Endodermal cell (in vitro differentiated cells): Measurements from ENCODE around the gene AXIN1. TPM values are rescaled to one million over a fixed set of nuclear protein-coding genes. Genes with fewer than 3 reads are reported as not detected.

Experiments
- DNase-seq: peaks from one replicate; pipeline ENCODE4 v3.0.0-alpha.2; 2017
- H3K27ac ChIP-seq: 2 replicates; pipeline ENCODE4 v1.5.1; 2013; ENCODE audit warnings: mild to moderate bottlenecking, low read depth, low read length, moderate library complexity
- H3K27me3 ChIP-seq: 2 replicates; pipeline ENCODE4 v1.6.1; 2013; ENCODE audit warnings: mild to moderate bottlenecking, low read length, moderate library complexity; ENCODE audit not compliant: insufficient read depth, control insufficient read depth, poor library complexity, severe bottlenecking
- H3K36me3 ChIP-seq: 2 replicates; pipeline ENCODE4 v1.7.0; 2013; ENCODE audit warnings: mild to moderate bottlenecking, low read length, moderate library complexity; ENCODE audit not compliant: control insufficient read depth, insufficient read depth
- H3K4me1 ChIP-seq: one replicate; pipeline ENCODE4 v1.7.0; 2013; ENCODE audit warnings: low read length; ENCODE audit not compliant: control insufficient read depth, insufficient read depth
- H3K4me3 ChIP-seq: 2 replicates; pipeline ENCODE4 v1.5.1; 2013; ENCODE audit warnings: mild to moderate bottlenecking, low read length, moderate library complexity
- H3K9ac ChIP-seq: 2 replicates; pipeline ENCODE4 v1.6.1; 2013; ENCODE audit warnings: mild to moderate bottlenecking, low read length, moderate library complexity; ENCODE audit not compliant: poor library complexity, severe bottlenecking; ENCODE audit errors: extremely low read depth
- H3K9me3 ChIP-seq: 2 replicates; pipeline ENCODE4 v1.6.1; 2013; ENCODE audit warnings: mild to moderate bottlenecking, low read length, moderate library complexity; ENCODE audit not compliant: control insufficient read depth
- H3K27ac Mint-ChIP-seq: 2 replicates; pipeline ENCODE4 v1.8.0; 2020; ENCODE audit warnings: mixed read lengths
- H3K27me3 Mint-ChIP-seq: 2 replicates; pipeline ENCODE4 v1.8.0; 2021; ENCODE audit warnings: mild to moderate bottlenecking, mixed read lengths; ENCODE audit not compliant: insufficient read depth
- H3K36me3 Mint-ChIP-seq: 2 replicates; pipeline ENCODE4 v1.8.0; 2020; ENCODE audit warnings: low read depth, mixed read lengths
- H3K4me1 Mint-ChIP-seq: 2 replicates; pipeline ENCODE4 v1.8.0; 2020; ENCODE audit warnings: mixed read lengths
- H3K4me3 Mint-ChIP-seq: 2 replicates; pipeline ENCODE4 v1.8.0; 2020; ENCODE audit warnings: mild to moderate bottlenecking, moderate library complexity, mixed read lengths
- H3K9me3 Mint-ChIP-seq: 2 replicates; pipeline ENCODE4 v1.8.0; 2020; ENCODE audit warnings: mild to moderate bottlenecking, mixed read lengths
- WGBS, 2 experiments: methylation state at CpG; one replicate each; pipeline versions ENCODE4 v1.1.5 to v1.1.7; 2013; ENCODE audit warnings: missing lambda C conversion rate in 2 of 2, mixed read lengths in 1 of 2; ENCODE audit not compliant: insufficient coverage in 1 of 2, insufficient read length in 1 of 2; 5-methylcytosine and 5-hydroxymethylcytosine counted together
- total RNA-seq, 2 donors: library from RNA; stranded (reverse); fragmentation: NEBNext Ultra II Directional in 1 of 2; extraction: Animal tissue kit (Norgen Biotek cat#: 25700) in 1 of 2; gene quantifications; 2 replicates in 1 of 2; 3 replicates in 1 of 2; pipeline ENCODE4 v1.2.1, GENCODE V29; 2021
- TF ChIP-seq, protein P1 (sequence below): fragments of 200-600 bp; sonication (generic); conservative IDR thresholded peaks from 2 replicates; pipeline ENCODE4 v1.5.0; 2021; ENCODE audit warnings: antibody characterized with exemption, mild to moderate bottlenecking

AXIN1 gene
- total RNA-seq, 2 donors from 2014 or later: 36.5 to 37.3 TPM

DNA sequence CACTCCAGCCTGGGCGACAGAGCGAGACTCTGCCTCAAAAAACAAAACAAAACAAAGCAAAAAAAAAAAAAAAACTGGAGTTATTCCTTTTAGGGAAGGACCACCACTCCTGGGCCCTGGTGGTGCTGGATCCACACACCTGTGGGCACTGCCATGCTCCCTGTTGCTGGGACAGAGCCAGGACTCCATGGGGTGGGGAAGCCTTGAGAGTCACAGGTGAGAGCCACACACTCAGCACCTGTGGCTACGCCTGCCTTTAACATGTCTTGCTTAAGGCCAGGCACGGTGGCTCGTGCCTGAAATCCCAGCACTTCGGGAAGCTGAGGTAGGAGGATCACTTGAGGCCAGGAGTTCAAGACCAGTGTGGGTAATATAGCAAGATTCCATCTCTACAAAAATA is 51.3 kb downstream of the AXIN1 start:
- H3K4me3 ChIP-seq: no peak overlapping the region
- no peaks in the 10 kb centered on the region for H3K4me1 Mint-ChIP-seq
- H3K4me3 Mint-ChIP-seq: no peak overlapping the region
- no peak overlapping the region for H3K9ac ChIP-seq
- no peaks in the 10 kb centered on the region for H3K4me1 ChIP-seq
- peaks cover 45% of the 10 kb centered on the region for H3K36me3 Mint-ChIP-seq
- H3K9me3 ChIP-seq: no peaks in the 10 kb centered on the region
- no peak for DNase-seq
- 90 to 98% methylated on average over 2 to 5 of the region's 6 CpGs for WGBS, 2 experiments
- H3K9me3 Mint-ChIP-seq: no peaks in the 10 kb centered on the region
- no peak overlapping the region for H3K27ac ChIP-seq
- H3K27me3 Mint-ChIP-seq: no peaks in the 10 kb centered on the region
- H3K27me3 ChIP-seq: no peaks in the 10 kb centered on the region
- H3K27ac Mint-ChIP-seq: no peak overlapping the region
- peaks cover 38% of the 10 kb centered on the region for H3K36me3 ChIP-seq
- TF ChIP-seq, protein P1, sequence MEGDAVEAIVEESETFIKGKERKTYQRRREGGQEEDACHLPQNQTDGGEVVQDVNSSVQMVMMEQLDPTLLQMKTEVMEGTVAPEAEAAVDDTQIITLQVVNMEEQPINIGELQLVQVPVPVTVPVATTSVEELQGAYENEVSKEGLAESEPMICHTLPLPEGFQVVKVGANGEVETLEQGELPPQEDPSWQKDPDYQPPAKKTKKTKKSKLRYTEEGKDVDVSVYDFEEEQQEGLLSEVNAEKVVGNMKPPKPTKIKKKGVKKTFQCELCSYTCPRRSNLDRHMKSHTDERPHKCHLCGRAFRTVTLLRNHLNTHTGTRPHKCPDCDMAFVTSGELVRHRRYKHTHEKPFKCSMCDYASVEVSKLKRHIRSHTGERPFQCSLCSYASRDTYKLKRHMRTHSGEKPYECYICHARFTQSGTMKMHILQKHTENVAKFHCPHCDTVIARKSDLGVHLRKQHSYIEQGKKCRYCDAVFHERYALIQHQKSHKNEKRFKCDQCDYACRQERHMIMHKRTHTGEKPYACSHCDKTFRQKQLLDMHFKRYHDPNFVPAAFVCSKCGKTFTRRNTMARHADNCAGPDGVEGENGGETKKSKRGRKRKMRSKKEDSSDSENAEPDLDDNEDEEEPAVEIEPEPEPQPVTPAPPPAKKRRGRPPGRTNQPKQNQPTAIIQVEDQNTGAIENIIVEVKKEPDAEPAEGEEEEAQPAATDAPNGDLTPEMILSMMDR: no peak

DNA sequence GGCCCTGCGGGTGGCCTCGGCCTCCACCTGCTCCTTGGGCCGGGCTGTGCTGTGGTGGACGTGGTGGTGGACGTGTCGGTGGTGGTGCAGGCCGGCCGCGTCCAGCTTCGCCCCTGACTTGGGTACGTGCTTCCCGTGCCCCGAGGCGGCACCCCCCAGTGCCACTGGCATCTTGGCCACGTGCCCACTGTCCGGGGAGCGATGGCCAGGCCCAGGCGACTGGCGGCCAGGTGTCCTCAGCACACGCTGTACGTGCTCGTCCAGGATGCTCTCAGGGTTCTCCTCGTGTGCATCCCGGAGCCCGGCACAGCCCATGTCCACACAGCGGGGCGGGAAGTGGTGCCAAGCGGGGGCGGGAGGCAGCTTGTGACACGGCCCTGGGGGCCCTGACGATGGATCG is 54.7 kb downstream of the AXIN1 start:
- no peak for DNase-seq
- Histone ChIP-seq H3K27me3 (no peaks in the 10 kb centered on the region), H3K27ac (no peak overlapping the region), H3K4me3 (no peak overlapping the region), H3K4me1 (no peaks in the 10 kb centered on the region), H3K36me3 (peaks cover 21% of the 10 kb centered on the region), H3K9ac (no peak overlapping the region), H3K9me3 (no peaks in the 10 kb centered on the region)
- Mint-ChIP-seq H3K4me1 (no peaks in the 10 kb centered on the region), H3K9me3 (no peaks in the 10 kb centered on the region), H3K27ac (no peak overlapping the region), H3K36me3 (peaks cover 28% of the 10 kb centered on the region), H3K27me3 (no peaks in the 10 kb centered on the region), H3K4me3 (no peak overlapping the region)
- WGBS, 2 experiments: 94 to 97% methylated on average over 19 to 32 of the region's 32 CpGs
- TF ChIP-seq, protein P1: no peak

DNA sequence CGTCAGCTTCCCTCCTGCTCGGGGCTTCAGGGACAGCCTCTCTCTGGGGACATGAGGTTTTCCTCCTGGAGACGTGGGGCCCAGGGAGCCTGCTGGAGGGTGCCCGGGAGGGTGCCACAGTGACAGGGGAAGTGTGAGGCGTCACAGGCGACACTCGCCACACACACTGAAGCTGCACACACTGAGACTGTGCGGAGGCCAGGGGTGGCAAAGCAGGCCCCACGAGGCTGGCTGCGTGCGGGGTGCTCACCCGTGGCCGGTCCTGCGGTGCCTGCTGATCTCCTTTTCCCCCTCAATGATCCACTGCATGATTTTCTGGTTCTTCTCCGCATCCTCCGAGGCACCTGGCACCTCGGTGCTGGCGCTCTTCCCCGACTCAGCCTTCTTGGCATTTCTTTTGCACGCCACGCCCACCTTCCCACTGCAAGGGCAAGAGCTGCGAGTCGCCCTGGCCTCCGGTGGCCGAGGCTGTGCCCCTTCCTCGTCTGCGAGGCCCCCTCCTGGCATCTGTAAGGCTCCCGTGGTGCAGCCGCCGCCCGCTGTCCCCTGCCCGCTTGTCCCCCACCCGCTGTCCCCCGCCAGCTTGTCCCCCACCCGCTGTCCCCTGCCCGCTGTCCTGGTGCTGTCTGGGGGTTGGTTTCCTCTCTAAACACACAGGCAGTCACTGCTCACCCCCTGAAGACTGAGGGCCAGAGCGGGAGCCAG is 55.6 kb downstream of the AXIN1 start:
- WGBS, 2 experiments: 95 to 96% methylated on average over 27 to 37 of the region's 37 CpGs
- no peaks in the 10 kb centered on the region for H3K9me3 Mint-ChIP-seq

More for the DNA sequence above, 55.6 kb downstream of the AXIN1 start:
- Histone ChIP-seq H3K4me3 (no peak overlapping the region), H3K9ac (no peak overlapping the region), H3K36me3 (peaks cover 18% of the 10 kb centered on the region), H3K27me3 (no peaks in the 10 kb centered on the region), H3K4me1 (no peaks in the 10 kb centered on the region), H3K27ac (no peak overlapping the region), H3K9me3 (no peaks in the 10 kb centered on the region)
- peaks cover 27% of the 10 kb centered on the region for H3K36me3 Mint-ChIP-seq
- H3K4me3 Mint-ChIP-seq: no peak overlapping the region
- no peak for DNase-seq
- H3K27me3 Mint-ChIP-seq: no peaks in the 10 kb centered on the region
- no peaks in the 10 kb centered on the region for H3K4me1 Mint-ChIP-seq
- TF ChIP-seq, protein P1: no peak
- H3K27ac Mint-ChIP-seq: no peak overlapping the region
